Epithelial cell of proximal tubule (primary cell): ENCODE measurements around the gene ARL4A. TPM values are rescaled to one million over a fixed set of nuclear protein-coding genes. Genes with fewer than 3 reads are reported as not detected.

ENCODE experiments used
- DNase-seq: peaks from one replicate; pipeline ENCODE4 v3.0.0-alpha.2; 2011; ENCODE audit warnings: low read depth
- H3K4me3 ChIP-seq: 2 replicates; pipeline ENCODE4 v1.5.1; 2011; ENCODE audit warnings: low read depth, mild to moderate bottlenecking, low read length
- total RNA-seq: library from RNA; depleted of rRNA; stranded (reverse); fragments of >200 nt; gene quantifications from 2 replicates; pipeline ENCODE4 v1.2.3, GENCODE V29; 2015
- TF ChIP-seq, protein P1 (sequence below): conservative IDR thresholded peaks from 2 replicates; pipeline ENCODE4 v1.5.1; 2012; ENCODE audit warnings: low read depth, mild to moderate bottlenecking, low read length

ARL4A gene
- total RNA-seq, 1 donor from 2014 or later = 22.1 TPM

- no peak for DNase-seq
- TF ChIP-seq, protein P1, sequence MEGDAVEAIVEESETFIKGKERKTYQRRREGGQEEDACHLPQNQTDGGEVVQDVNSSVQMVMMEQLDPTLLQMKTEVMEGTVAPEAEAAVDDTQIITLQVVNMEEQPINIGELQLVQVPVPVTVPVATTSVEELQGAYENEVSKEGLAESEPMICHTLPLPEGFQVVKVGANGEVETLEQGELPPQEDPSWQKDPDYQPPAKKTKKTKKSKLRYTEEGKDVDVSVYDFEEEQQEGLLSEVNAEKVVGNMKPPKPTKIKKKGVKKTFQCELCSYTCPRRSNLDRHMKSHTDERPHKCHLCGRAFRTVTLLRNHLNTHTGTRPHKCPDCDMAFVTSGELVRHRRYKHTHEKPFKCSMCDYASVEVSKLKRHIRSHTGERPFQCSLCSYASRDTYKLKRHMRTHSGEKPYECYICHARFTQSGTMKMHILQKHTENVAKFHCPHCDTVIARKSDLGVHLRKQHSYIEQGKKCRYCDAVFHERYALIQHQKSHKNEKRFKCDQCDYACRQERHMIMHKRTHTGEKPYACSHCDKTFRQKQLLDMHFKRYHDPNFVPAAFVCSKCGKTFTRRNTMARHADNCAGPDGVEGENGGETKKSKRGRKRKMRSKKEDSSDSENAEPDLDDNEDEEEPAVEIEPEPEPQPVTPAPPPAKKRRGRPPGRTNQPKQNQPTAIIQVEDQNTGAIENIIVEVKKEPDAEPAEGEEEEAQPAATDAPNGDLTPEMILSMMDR = no peak
- H3K4me3 ChIP-seq = no peak overlapping the region
Measured at GRCh38 chr7:12706900-12707536, 19.6 kb downstream of the ARL4A start.

GRCh38 chr7:12708314-12708713 lies 20.9 kb downstream of the ARL4A start:
- no peak overlapping the region for H3K4me3 ChIP-seq
- DNase-seq = no peak
- TF ChIP-seq, protein P1 = no peak

DNA sequence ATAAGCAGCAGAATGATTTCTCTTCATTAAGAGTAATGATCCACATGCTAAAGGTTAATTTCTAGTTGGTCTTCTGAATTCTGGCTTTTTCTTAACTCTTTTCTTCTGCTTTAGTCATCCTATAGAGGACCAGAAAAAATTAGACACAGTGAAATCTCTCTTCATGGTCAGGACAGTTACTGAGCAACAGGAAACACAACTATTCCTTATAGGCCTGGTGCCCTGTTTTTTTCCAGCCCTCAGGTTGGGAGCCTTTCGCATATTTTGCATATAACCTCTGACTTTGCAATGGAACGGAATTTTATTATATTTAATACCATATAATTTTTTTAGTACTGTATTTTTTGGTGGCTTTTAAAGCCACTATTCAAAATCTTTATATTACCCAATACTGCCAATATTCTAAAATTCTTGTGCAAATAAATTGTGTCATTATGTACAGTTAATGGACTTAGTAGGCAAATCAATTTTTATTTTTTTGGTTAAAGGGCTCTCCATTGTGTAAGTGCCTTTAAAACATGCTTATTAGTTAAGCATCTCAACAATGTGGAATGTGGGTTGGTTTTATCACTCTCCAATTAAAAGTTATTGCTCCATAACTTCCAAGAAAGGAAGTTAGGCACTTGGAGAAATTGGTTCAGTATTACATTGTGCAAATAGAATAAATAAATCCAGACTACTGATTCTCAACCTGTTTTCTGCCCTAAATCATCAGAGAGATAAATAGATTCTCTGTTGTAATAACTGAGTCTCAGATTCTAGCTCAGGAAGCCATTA lies 22.5 kb downstream of the ARL4A start:
- DNase-seq = no peak
- TF ChIP-seq, protein P1 = no peak
- H3K4me3 ChIP-seq = no peak overlapping the region

DNA sequence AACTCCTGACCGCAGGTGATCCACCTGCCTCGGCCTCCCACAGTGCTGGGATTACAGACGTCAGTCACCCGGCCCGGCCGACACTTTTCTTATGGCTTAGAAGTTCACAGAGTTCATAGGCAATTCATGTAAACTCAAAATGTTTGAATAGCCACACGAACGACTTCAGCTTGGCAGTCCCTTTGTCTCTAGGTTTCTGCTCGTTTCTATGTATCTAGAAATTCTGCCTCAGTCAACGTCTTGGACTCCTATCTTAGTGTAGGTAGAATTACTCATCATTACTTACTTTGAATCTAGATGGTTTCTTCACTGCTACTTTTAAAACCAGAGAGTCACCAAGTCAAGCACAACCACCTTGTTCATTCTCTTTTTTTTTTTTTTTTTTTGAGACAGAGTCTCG lies 23.7 kb downstream of the ARL4A start:
- TF ChIP-seq, protein P1 = no peak
- no peak overlapping the region for H3K4me3 ChIP-seq
- DNase-seq = no peak

DNA sequence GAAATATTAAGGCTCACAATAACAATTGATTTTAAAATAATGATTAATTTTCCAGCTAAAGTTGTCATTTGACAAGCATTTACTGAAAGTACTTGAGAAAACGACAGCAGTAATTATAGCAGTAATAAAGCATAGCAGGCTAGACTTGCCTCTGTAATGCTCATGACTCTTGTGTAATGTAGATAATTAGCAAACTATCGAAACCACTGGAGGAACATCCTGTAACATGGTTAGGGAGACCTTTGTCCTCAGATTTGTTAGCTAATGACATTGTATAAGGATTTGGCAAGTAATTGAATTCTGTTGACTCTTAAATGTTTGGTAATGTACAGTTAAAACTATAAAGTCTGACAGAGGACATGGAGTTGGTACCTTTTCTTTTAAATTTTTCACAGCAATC lies 24.8 kb downstream of the ARL4A start:
- TF ChIP-seq, protein P1 = no peak
- no peak for DNase-seq
- no peak overlapping the region for H3K4me3 ChIP-seq

DNA sequence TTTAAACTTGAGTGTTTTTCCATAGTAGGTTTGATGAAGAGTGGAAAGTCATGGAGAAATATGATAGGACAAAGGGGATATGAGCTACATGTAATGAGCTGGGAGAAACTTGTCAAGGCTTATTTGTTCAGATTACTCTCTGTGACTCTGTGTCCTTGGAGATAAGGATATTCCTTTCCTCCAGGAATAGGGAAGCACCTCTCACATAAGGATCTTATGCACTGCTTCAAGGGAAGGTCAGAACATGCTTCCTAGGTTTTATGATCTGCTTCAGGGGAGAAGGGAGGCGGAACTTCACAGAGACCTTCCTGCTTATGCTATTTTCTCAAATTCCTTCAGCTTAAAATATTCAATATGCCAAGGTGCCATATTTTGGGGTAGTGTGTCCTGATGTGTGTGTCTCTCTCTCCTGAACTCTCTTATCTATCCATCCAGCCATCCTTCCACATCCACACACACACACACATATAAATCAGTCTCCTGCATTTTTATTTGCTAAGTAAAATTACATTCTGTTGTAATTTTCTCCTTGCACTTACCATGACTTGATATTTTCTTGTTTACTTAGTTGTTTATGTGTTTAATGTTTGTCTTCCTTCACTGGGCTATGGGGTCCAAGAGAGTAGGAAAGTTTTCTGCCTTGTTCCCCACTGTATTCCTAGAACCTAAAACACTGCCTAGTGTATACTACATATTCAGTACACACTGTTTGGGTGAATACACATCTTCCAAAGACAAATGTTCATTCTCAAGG lies 26.4 kb downstream of the ARL4A start:
- DNase-seq = no peak
- H3K4me3 ChIP-seq = no peak overlapping the region
- TF ChIP-seq, protein P1 = no peak
